Type B pancreatic cell (in vitro differentiated cells): ENCODE measurements around the gene SSRP1. TPM values are rescaled to one million over a fixed set of nuclear protein-coding genes. Genes with fewer than 3 reads are reported as not detected.

ENCODE experiments used
- DNase-seq: peaks from one replicate; pipeline ENCODE4 v3.0.0; 2021; ENCODE audit warnings: mixed read lengths; ENCODE audit not compliant: unreplicated experiment; ENCODE audit errors: extremely low spot score
- H3K27ac Mint-ChIP-seq: 2 replicates; pipeline ENCODE4 v1.8.0; 2021; ENCODE audit warnings: mild to moderate bottlenecking, mixed read lengths
- H3K27me3 Mint-ChIP-seq: 2 replicates; pipeline ENCODE4 v1.8.0; 2021; ENCODE audit warnings: mixed read lengths
- H3K36me3 Mint-ChIP-seq: 2 replicates; pipeline ENCODE4 v1.8.0; 2021; ENCODE audit warnings: mixed read lengths
- H3K4me1 Mint-ChIP-seq: one replicate; pipeline ENCODE4 v1.8.0; 2021; ENCODE audit warnings: mixed read lengths; ENCODE audit not compliant: unreplicated experiment
- H3K4me3 Mint-ChIP-seq: 2 replicates; pipeline ENCODE4 v1.8.0; 2021; ENCODE audit warnings: mild to moderate bottlenecking, mixed read lengths
- H3K9me3 Mint-ChIP-seq: 2 replicates; pipeline ENCODE4 v1.8.0; 2021; ENCODE audit warnings: mixed read lengths
- total RNA-seq: library from RNA; stranded (reverse); gene quantifications from 2 replicates; pipeline ENCODE4 v1.2.1, GENCODE V29; 2021; ENCODE audit warnings: low replicate concordance
- TF ChIP-seq, protein P1 (sequence below): fragments of 200-600 bp; sonication (generic); conservative IDR thresholded peaks from 2 replicates; pipeline ENCODE4 v1.5.0; 2021; ENCODE audit warnings: antibody characterized with exemption, mild to moderate bottlenecking

SSRP1 gene
- total RNA-seq, 1 donor from 2014 or later, result 164 TPM

GRCh38 chr11:57322256-57323166 lies 13.2 kb downstream of the SSRP1 start:
- H3K9me3 Mint-ChIP-seq, result no peaks in the 10 kb centered on the region
- H3K27me3 Mint-ChIP-seq, result no peaks in the 10 kb centered on the region
- H3K27ac Mint-ChIP-seq, result peak overlapping the region; percentile 96
- peak overlapping the region; percentile 95 for H3K4me3 Mint-ChIP-seq
- H3K4me1 Mint-ChIP-seq, result peaks cover 53% of the 10 kb centered on the region
- peaks cover 30% of the 10 kb centered on the region for H3K36me3 Mint-ChIP-seq
- DNase-seq, result no peak
- TF ChIP-seq, protein P1, sequence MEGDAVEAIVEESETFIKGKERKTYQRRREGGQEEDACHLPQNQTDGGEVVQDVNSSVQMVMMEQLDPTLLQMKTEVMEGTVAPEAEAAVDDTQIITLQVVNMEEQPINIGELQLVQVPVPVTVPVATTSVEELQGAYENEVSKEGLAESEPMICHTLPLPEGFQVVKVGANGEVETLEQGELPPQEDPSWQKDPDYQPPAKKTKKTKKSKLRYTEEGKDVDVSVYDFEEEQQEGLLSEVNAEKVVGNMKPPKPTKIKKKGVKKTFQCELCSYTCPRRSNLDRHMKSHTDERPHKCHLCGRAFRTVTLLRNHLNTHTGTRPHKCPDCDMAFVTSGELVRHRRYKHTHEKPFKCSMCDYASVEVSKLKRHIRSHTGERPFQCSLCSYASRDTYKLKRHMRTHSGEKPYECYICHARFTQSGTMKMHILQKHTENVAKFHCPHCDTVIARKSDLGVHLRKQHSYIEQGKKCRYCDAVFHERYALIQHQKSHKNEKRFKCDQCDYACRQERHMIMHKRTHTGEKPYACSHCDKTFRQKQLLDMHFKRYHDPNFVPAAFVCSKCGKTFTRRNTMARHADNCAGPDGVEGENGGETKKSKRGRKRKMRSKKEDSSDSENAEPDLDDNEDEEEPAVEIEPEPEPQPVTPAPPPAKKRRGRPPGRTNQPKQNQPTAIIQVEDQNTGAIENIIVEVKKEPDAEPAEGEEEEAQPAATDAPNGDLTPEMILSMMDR, result peak; percentile 26

DNA sequence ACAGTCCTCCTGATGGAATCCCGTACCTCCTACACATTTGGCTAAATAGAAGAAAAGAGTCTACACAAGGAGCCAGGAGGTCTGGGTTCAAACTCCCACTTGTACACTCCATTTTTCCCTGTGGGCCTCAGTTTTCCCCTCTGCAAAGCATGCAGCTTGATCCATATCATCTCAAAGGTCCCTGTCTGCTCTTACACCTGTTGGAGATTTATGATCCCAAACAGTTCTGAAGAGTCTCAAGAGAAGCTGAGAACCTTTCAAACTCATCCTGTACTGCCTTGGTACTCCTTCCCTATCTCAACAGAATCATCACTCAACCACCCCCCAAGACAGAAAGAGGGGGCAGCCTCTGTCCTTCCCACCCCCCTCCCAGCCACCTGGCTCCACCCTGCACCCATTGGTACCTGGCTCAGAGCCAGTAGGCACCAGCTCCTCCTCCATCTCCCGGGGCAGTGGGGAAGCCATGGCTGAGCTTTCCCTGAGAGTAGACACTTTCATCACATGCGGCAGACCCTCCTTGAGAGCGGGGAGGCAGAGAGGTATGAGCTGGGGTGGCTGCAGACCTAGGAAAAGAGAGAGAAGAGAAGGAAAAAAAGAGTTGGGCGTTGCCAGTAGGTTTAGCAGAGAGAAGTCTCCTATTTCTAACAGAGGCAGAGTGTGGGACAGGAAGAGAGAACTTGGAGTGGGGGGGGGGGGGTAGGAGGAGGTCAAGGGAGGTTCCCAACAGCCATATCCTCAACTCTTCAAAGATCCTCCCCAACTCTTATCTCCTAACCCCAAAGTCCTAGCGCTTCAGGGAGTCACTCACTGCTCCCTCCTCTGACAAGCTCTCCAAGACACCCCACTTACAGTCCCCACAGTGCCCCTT lies 14.1 kb downstream of the SSRP1 start:
- no peak for DNase-seq
- Mint-ChIP-seq H3K4me1 (peaks cover 50% of the 10 kb centered on the region), H3K4me3 (peak overlapping the region; percentile 95), H3K27me3 (no peaks in the 10 kb centered on the region), H3K27ac (peak overlapping the region; percentile 96), H3K9me3 (no peaks in the 10 kb centered on the region), H3K36me3 (peaks cover 23% of the 10 kb centered on the region)
- TF ChIP-seq, protein P1, result no peak

DNA sequence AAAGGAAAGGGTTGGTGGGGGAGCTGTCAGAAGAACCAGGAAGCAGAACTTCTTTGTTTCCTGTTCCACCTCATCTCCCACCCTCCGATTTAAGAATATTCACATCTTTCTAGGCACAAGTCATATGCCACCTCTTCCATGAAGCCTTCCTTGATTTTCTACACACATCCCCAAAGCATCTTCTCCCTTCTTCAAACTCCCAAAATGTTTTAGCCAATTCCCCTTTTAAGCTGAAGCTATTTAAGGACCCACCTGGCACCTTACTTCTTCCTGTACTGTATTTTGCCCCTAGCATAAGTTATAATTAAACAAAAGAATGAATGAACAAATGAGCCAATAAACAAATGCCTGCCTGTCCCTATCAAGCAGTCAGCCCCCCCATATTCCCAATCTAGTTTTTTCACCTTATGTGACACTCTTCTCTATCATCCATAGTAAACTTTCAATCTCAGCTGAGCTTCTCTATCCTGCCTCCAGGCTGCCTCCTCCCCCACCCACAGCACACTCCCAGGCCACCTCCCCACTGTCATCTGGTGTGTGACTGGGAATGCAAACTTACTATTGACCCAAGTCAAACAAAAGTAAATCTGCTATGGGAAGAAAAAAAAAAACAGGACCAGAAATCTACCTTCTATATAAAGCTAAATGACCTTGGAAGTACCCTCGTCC lies 14.8 kb downstream of the SSRP1 start:
- Mint-ChIP-seq H3K36me3 (peaks cover 18% of the 10 kb centered on the region), H3K27ac (peak overlapping the region; percentile 96), H3K4me1 (peaks cover 42% of the 10 kb centered on the region), H3K9me3 (no peaks in the 10 kb centered on the region), H3K4me3 (peak overlapping the region; percentile 95), H3K27me3 (no peaks in the 10 kb centered on the region)
- DNase-seq, result no peak
- TF ChIP-seq, protein P1, result no peak

GRCh38 chr11:57320067-57320718 lies 15.5 kb downstream of the SSRP1 start:
- DNase-seq, result no peak
- Mint-ChIP-seq H3K9me3 (no peaks in the 10 kb centered on the region), H3K36me3 (peaks cover 15% of the 10 kb centered on the region), H3K27me3 (no peaks in the 10 kb centered on the region), H3K27ac (peak overlapping the region; percentile 9), H3K4me3 (no peak overlapping the region), H3K4me1 (peaks cover 37% of the 10 kb centered on the region)
- TF ChIP-seq, protein P1, result no peak

GRCh38 chr11:57318178-57318577 lies 17.5 kb downstream of the SSRP1 start:
- Mint-ChIP-seq H3K27ac (no peak overlapping the region), H3K9me3 (no peaks in the 10 kb centered on the region)

More at GRCh38 chr11:57318178-57318577, 17.5 kb downstream of the SSRP1 start:
- TF ChIP-seq, protein P1, result no peak
- Mint-ChIP-seq H3K4me1 (peaks cover 31% of the 10 kb centered on the region), H3K27me3 (no peaks in the 10 kb centered on the region), H3K4me3 (peak overlapping the region; percentile 51), H3K36me3 (peaks cover 18% of the 10 kb centered on the region)
- DNase-seq, result no peak
